GM12874 (cell line): ENCODE data around the gene KIAA1671.

Experiments used
- CTCF ChIP-seq: IDR thresholded peaks from 2 replicates; pipeline ENCODE4 v1.5.1; 2011; ENCODE audit warnings: low read depth, mild to moderate bottlenecking, control low read depth, low read length, moderate library complexity; ENCODE audit not compliant: insufficient read depth

The KIAA1671 gene

DNA sequence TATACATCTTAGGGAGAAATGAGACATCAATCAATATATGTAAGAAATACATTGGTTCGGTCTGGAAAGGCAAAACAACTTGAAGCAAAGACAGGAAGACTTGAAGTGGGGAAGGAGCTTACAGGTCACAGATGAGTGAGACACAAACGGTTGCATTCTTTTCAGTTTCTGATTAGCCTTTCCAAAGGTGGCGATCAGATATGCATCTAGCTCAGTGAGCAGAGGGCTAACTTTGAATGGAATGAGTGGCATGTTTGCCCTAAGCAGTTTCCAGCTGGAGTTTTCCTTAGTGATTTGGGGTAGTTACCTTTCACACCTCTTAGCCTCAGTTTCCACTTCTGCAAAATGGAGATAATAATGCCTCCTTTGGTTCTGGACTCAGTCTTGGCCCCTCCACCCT lies 21.8 kb upstream of the KIAA1671 start:
- no peak for TF ChIP-seq CTCF

GRCh38 chr22:24935771-24936483 lies 16.6 kb upstream of the KIAA1671 start:
- no peak for TF ChIP-seq CTCF

DNA sequence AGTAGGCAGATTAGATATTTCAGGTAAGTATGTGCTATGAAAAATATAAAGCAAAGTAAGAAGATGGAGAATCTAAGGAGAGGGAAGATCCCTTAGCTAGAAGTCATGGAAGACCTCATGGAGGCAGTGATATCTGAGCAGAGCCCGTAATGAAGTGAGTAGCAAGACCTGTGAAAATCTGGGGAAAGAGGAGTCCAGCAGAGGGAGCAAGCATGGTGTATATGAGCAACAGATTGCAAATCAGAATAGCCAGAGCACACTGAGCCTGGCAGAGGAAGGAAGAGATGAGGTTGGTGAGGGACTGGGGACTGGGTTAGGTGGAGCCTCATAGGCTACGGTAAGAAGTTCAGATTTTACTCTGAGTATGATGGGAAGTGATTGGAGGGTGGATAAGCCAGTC lies 15.4 kb upstream of the KIAA1671 start:
- TF ChIP-seq CTCF: no peak

DNA sequence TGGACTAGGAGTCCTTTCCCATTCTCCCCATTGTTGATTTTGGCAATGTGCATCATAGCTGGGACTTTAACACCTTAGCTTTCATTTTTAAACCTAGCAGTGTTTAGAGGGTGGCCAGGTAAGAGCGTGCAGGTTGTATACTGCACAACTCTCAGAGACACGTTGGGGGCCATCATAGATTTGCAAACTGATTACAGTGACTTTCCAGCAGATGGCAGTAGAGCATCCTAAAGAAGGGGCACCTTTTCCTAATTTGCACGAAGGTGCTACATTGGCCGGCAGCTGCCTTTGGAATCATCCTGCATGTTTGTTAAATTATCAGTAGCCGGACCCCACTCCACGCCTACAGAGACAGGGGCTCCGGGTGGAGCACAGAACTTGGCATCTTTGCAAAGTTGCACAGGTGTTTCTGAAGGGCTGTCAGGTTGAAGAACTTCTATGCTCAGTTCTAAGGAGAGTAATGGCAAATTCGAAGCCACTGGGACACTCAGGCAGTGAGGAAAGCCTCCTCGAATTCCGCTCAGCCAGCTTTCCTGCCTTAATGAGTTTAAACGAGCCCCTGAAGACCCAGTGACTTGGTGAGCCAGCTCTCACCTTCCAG lies 13.7 kb upstream of the KIAA1671 start:
- peak; percentile 68 for TF ChIP-seq CTCF

DNA sequence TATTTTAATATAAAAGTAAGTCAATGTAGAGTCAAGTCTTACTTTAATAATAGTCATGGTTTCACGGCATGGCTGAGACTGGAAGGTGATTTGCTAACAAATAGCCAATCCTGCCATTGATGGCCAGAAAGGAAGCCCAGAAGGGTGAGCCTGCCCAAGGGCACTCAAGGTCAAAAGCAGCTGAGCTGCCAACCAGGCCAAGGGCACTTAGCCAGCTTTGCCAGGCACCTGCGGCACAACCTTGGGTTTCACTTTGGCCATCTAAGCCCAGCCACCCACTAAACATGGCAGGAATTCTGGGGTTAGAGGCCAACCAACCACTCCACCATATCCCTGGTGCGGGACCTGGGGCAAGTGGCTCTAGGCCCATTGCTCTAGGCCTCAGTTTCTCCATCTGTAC lies 10.2 kb upstream of the KIAA1671 start:
- TF ChIP-seq CTCF: no peak

GRCh38 chr22:24944217-24944937 lies 8.1 kb upstream of the KIAA1671 start:
- no peak for TF ChIP-seq CTCF

- TF ChIP-seq CTCF: no peak
These were observed 7.1 kb upstream of the KIAA1671 start for GRCh38 chr22:24945430-24945829.
